ENCODE data around the gene ATP8A2. TPM values are rescaled to one million over a fixed set of nuclear protein-coding genes. Genes with fewer than 3 reads are reported as not detected.

Gene ATP8A2
- total and polyA plus RNA-seq, 10 of the 15 experiments (the other 5 are each of a cell fraction or from before 2014, with no cell fraction given) = 0.01 to 0.04 (median 0.04) TPM; not detected in 7

GRCh38 chr13:25871389-25872125 lies 499.8 kb downstream of the ATP8A2 start:
- H3K4me3 ChIP-seq = no peak overlapping the region
- TF ChIP-seq CUX1 (IDR thresholded peaks at IDR 0.05; ENCODE audit: insufficient replicate concordance, low read depth, low read length) = no peak
- no peak for TF ChIP-seq TBL1XR1 (IDR thresholded peaks at IDR 0.05; ENCODE audit: low read depth, low read length)
- TF ChIP-seq BHLHE40 (IDR thresholded peaks at IDR 0.05; ENCODE audit: borderline replicate concordance in 1 of 2, low read depth in 2 of 2, low read length in 1 of 2) = no peak
- TF ChIP-seq EGR1 (IDR thresholded peaks at IDR 0.05; ENCODE audit: borderline replicate concordance in 1 of 2, low read depth in 2 of 2, low read length in 2 of 2) = no peak
- TF ChIP-seq NFIC (IDR thresholded peaks at IDR 0.05; ENCODE audit: low read depth, low read length) = no peak
- no peak for TF ChIP-seq CHD2 (IDR thresholded peaks at IDR 0.05; ENCODE audit: borderline replicate concordance, low read depth, low read length)
- H3K4me1 ChIP-seq (ENCODE audit: control insufficient read depth, insufficient read depth, low read length) = no peaks in the 10 kb centered on the region
- ChIA-PET POLR2A (no interaction called here), CTCF (no interaction called here), RAD21 (ENCODE audit: unreplicated experiment) (no interaction called here), SMC1A (ENCODE audit: uncharacterized antibody, unreplicated experiment) (no interaction called here)
- no peak overlapping the region for H3K27ac ChIP-seq (ENCODE audit: control insufficient read depth, insufficient read depth)
- H3K79me2 ChIP-seq (ENCODE audit: control insufficient read depth, insufficient read depth, low read length) = no peaks in the 10 kb centered on the region
- in situ Hi-C loops (cut with MboI) (no loop called here), intact Hi-C loops (cut with micrococcal nuclease; ENCODE audit: unreplicated experiment) (no loop called here)
- no peaks in the 10 kb centered on the region; a peak in 2 of 4 replicates for H3K27me3 ChIP-seq (replicated peaks in 1 of 2; ENCODE audit: control insufficient read depth in 2 of 2, insufficient read depth in 2 of 2, low read length in 1 of 2)
- ATAC-seq (peak; percentile 50), FAIRE-seq (no peak), DNase-seq (ENCODE audit: low read depth, low spot score) (no peak)
- H2AFZ ChIP-seq (ENCODE audit: control insufficient read depth, low read depth, low read length) = no peak overlapping the region
- H3K9ac ChIP-seq (ENCODE audit: control insufficient read depth, insufficient read depth, low read length) = no peak overlapping the region
- H3K36me3 ChIP-seq (ENCODE audit: control insufficient read depth in 2 of 2, insufficient read depth in 2 of 2, low read length in 1 of 2) = no peaks in the 10 kb centered on the region
- H4K20me1 ChIP-seq (ENCODE audit: control insufficient read depth, insufficient read depth) = no peaks in the 10 kb centered on the region; the same call in 1 of the 2 replicates
- BruUV-seq (replicated peaks) = no TSS peak
- no peak overlapping the region for H3K4me2 ChIP-seq (ENCODE audit: control insufficient read depth, insufficient read depth)
- WGBS (ENCODE audit: insufficient coverage, insufficient replicate concordance, low lambda C conversion rate, missing lambda C conversion rate) = 42% methylated on average over 6 of the region's 11 CpGs
- H3K9me3 ChIP-seq (replicated peaks; ENCODE audit: control insufficient read depth, insufficient read depth, low read length) = no peaks in the 10 kb centered on the region

Data from GM12878 (cell line).